Activated T-cell treated with anti-CD3 and anti-CD28 coated beads, Interleukin-2, amount 50 U/mL, for 1 hour (primary cell): ENCODE results near the gene ETV2.
A peak's percentile ranks its signal among the peaks of the same experiment; 100 is the strongest.
"Not testable (repeated sequence)": the region's sequence is repeated elsewhere in the genome, so short reads cannot be mapped to it uniquely, and the experiment has no call there.

Source experiments
- DNase-seq: peaks from one replicate; pipeline ENCODE4 v3.0.0-alpha.2; 2020

Gene ETV2

GRCh38 chr19:35661995-35662340, 20.4 kb downstream of the ETV2 start:
- no peak for DNase-seq

DNA sequence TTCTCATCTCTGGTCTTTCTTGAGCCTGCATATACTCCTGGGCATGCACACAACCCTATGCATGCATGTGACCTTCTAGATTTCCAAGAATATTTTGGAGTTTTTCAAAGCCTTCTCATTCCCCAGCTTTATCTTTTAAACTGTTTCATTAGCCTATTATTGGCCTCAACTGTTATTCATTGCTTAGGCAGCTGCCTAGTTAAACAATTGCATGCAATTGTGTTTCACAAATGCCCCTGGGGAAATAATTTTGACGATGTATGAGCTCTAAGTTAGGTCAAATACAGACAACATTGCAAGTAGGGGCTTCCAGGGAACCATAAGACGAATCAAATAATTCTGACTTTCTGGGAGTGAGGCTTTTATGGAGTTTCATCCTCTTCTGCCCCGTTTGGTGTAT, 22.4 kb downstream of the ETV2 start:
- DNase-seq = no peak

DNA sequence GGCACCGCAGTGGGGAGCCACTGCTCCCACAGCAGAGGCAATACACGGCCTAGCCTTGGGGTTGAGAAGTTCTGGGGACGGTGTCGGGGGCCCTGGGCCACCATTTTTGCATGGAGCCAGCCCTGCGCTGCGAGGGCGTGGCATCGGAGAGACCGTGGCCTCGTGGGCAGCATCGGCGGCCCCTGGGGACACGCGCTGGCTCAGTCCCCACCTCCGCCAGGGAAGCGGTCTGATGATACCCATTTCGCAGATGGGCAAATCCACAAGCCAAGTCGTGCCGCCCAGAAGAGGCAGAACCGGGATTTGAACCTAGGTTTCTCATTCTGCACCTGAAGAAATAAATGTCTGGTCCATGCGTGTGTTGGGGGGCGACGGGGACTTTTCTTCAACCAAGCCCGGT, 23.6 kb downstream of the ETV2 start:
- DNase-seq = no peak

DNA sequence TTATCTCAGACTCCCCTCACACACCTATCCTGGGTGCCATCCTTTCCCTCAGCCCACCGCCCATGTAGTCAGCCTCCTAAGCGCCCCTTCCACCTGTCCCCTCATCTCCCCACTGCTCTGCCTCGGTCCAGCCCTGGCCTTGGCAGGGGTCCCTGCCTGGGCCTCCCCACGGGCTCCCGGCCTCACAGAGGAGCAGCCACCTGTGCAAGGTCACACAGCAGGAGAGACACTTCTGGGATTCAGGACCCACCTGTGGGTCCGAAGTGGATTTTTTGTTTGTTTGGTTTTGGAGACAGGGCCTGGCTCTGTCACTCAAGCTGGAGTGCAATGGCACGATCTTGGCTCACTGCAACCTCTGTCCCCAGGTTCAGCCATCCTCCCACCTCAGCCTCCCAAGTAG, 24.1 kb downstream of the ETV2 start:
- DNase-seq = no peak

GRCh38 chr19:35666251-35666913, 24.8 kb downstream of the ETV2 start, which contains the start of gene UPK1A:
Gene UPK1A (plus strand): TSS chr19:35666517. CDS start chr19:35666813, 296 bp downstream.
- DNase-seq = no peak

DNA sequence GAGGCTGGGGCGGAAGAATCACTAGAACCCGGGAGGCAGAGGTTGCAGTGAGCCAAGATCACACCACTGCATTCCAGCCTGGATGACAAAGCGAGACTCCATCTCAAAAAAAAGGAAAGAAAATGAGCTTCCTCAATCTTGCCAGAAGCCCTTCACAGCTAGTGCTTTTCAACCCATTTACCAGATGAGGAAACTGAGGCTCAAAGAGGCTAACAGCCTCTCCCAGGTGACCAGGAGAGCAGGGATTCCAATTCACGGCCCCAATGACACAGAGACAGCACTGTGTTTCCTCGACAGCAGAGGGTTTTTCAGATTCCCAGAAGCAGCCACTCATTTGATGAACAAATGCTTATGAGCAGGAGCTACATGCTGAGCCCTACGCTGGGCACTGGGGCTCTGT, 28.0 kb downstream of the ETV2 start:
- DNase-seq = no peak

GRCh38 chr19:35669974-35670373, 28.4 kb downstream of the ETV2 start:
- DNase-seq = no peak

DNA sequence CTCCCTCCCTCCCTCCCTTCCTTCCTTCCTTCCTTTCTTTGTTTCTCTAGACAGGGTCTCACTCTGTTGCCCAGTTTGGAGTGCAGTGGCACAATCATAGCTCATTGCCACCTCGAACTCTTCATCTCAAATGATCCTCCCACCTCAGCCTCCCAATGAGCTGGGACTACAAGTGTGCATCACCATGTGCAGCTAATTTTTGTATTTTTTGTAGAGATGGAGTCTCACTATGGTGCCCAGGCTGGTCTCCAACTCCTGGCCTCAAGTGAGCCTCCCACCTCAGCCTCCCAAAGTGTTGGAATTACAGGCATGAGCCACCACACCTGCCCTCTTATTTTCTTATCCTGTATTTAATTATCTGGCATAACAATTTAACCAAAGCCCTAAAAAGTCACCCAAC, 29.1 kb downstream of the ETV2 start:
- no peak for DNase-seq

DNA sequence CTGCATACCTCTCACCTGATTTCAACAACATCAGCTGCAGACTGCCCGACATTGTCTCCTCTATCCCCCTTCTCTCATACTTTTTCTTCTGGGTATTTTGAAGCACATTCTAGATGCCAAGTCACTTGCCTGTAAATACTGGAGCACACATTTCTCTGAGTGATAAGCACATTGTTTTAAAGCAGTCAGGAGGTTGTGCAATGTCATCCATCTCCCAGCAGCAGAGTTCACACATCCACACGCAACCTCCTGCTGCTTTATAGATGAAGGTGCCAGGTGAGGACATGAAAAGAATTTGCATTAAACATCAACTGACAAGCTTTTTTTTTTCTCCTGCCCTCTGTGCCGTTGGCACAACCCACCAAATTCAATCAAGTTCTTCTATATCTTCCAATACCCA, 30.3 kb downstream of the ETV2 start:
- DNase-seq = no peak

- DNase-seq = peak; percentile 34
These were observed 31.7 kb downstream of the ETV2 start for GRCh38 chr19:35673121-35673804.

- DNase-seq = no peak
These were observed 34.1 kb downstream of the ETV2 start for GRCh38 chr19:35675589-35676140.

DNA sequence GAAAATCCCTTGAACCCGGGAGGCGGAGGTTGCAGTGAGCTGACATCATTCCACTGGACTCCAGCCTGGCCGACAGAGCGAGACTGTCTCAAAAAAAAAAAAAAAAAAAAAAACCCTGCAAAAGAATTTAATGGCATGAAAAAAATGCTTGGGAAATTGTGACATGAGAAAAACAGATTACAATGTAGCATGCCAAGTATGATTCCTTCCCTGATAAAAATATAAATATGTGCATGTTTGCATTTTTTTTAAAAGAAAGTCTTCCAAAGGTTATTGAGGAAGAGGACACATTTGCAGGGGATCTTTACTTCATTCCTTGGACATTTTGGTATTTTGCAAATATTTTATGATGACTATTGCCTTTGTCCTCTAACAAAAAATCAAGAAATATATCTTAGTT, 48.3 kb downstream of the ETV2 start:
- no peak for DNase-seq

DNA sequence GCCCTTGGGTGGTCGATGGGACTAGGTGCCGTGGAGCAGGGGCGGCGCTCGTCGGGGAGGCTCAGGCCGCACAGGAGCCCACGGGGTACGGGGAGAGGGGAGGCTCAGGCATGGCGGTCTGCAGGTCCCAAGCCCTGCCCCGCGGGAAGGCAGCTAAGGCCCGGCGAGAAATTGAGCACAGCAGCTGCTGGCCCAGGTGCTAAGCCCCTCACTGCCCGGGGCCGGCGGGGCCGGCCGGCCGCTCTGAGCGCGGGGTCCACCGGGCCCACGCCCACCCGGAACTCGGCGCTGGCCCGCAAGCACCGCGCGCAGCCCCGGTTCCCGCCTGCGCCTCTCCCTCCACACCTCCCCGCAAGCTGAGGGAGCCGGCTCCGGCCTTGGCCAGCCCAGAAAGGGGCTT, 49.6 kb downstream of the ETV2 start:
- not testable (repeated sequence) for DNase-seq

GRCh38 chr19:35692010-35692409, 50.5 kb downstream of the ETV2 start:
- DNase-seq = no peak

GRCh38 chr19:35693422-35693821, 51.9 kb downstream of the ETV2 start:
- no peak for DNase-seq

- DNase-seq = peak; percentile 88
These were observed 52.5 kb downstream of the ETV2 start for GRCh38 chr19:35693835-35694599.
